BLaER1 (cell line): Measurements from ENCODE around the gene NSUN7.

Experiments
- H3K27ac ChIP-seq: shearing (Covaris generic); formaldehyde crosslinking; 2 replicates; pipeline ENCODE4 v1.8.1; 2022
- H3K27me3 ChIP-seq: shearing (Covaris generic); formaldehyde crosslinking; 2 replicates; pipeline ENCODE4 v1.8.1; 2022
- H3K36me3 ChIP-seq: shearing (Covaris generic); formaldehyde crosslinking; 2 replicates; pipeline ENCODE4 v1.8.1; 2022
- H3K4me1 ChIP-seq: shearing (Covaris generic); formaldehyde crosslinking; 2 replicates; pipeline ENCODE4 v1.8.1; 2022
- H3K4me2 ChIP-seq: shearing (Covaris generic); formaldehyde crosslinking; 2 replicates; pipeline ENCODE4 v1.8.1; 2022
- H3K4me3 ChIP-seq: shearing (Covaris generic); formaldehyde crosslinking; 2 replicates; pipeline ENCODE4 v1.8.1; 2022
- H3K9ac ChIP-seq: shearing (Covaris generic); formaldehyde crosslinking; 2 replicates; pipeline ENCODE4 v1.8.1; 2022
- H3K9me3 ChIP-seq: shearing (Covaris generic); formaldehyde crosslinking; 2 replicates; pipeline ENCODE4 v1.8.1; 2022
- H4K20me1 ChIP-seq: shearing (Covaris generic); formaldehyde crosslinking; 2 replicates; pipeline ENCODE4 v1.8.1; 2022
- Cebpa-rat ChIP-seq: shearing (Covaris generic); IDR thresholded peaks from 2 replicates; pipeline ENCODE4 v1.8.1; 2022

NSUN7 gene

DNA sequence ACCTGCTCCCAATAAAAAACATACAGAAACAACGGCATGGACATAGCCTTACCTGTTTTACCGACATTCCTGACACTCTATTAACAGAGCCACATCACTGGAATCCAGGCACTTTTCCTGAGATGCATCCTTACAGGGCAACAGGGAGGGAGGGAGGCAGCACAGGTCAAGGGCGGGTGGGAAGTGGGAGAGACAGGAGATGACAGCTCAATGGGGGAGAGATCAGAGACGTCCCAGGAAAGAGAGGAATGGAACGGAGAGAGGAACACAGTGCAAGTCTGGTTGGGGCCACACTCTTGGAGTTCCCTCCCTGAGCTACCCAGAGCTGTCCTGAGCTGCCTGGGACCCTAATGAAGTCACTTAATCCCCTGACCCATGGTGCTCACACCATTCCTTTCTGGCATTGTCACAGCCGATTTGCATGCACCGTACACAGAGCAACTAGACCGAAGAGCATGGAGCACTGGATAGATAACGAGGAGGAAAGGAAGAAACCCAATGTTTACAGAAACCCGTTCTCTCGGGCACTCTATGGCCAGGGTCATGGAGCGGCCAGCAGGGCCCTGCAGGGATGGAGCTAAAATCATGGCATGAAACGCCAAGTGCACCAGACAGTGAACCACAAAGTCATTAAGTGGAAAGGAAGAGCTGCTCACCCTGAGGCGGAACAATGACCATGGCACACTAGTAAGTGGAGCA lies 93.1 kb downstream of the NSUN7 start:
- peaks cover 6% of the 10 kb centered on the region; the same call in 1 of the 2 replicates for H3K36me3 ChIP-seq
- H4K20me1 ChIP-seq, result peaks cover 66% of the 10 kb centered on the region
- TF ChIP-seq Cebpa-rat, result no peak
- H3K27me3 ChIP-seq, result no peaks in the 10 kb centered on the region
- H3K4me1 ChIP-seq, result peaks cover 90% of the 10 kb centered on the region
- H3K9me3 ChIP-seq, result no peaks in the 10 kb centered on the region
- peak overlapping the region; percentile 77 for H3K27ac ChIP-seq
- H3K4me2 ChIP-seq, result peak overlapping the region; percentile 93
- peak overlapping the region; percentile 77 for H3K9ac ChIP-seq
- H3K4me3 ChIP-seq, result peak overlapping the region; percentile 60

DNA sequence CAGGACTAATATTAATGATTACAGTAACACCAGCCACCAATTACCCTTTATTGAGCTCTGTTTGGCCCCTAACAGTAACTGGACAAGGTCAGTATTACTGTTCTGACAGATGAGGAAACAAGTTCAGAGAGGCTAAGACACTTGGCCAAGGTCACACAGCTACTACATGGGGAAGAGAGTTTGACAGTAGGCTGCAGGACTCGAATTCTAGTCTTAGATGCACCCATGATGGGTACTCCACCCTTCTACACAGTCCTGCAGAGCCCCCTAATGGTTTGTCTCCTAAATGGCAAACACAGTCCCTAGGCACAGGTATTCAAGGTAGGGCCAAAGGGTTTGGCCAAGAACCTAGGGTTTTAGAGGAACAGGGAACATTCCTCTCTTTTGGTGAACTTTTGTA lies 93.9 kb downstream of the NSUN7 start:
- H3K36me3 ChIP-seq, result peaks cover 14% of the 10 kb centered on the region; the same call in 1 of the 2 replicates
- no peaks in the 10 kb centered on the region for H3K27me3 ChIP-seq
- peak overlapping the region; percentile 77 for H3K27ac ChIP-seq
- peak overlapping the region; percentile 60; the same call in 1 of the 2 replicates for H3K4me3 ChIP-seq
- peaks cover 94% of the 10 kb centered on the region for H3K4me1 ChIP-seq
- peak overlapping the region; percentile 18; the same call in 1 of the 2 replicates for H3K9ac ChIP-seq
- peak overlapping the region; percentile 93 for H3K4me2 ChIP-seq
- H4K20me1 ChIP-seq, result peaks cover 69% of the 10 kb centered on the region
- no peaks in the 10 kb centered on the region for H3K9me3 ChIP-seq
- no peak for TF ChIP-seq Cebpa-rat

DNA sequence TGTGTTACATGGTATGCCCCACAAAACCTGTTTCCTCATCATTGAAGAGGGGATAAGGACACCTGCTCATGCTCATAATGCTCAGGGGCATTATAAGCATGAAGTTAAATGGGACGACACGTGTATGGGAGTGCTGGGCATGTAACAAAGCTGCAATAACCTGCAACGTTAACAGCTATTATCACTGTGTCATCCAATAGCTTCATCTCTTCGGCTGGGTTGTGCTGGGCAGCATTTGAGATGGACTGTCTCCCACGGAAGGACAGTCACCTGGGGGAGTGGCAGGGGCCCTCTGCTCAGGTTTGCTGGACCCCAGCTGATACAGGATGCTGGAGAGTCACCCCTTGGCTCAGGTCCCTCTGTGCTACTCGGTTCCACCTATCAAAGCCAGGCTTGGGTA lies 94.5 kb downstream of the NSUN7 start:
- H3K36me3 ChIP-seq, result peaks cover 19% of the 10 kb centered on the region; the same call in 1 of the 2 replicates
- peak overlapping the region; percentile 18; the same call in 1 of the 2 replicates for H3K9ac ChIP-seq
- H3K27me3 ChIP-seq, result no peaks in the 10 kb centered on the region
- H3K4me2 ChIP-seq, result peak overlapping the region; percentile 93
- H3K4me1 ChIP-seq, result peaks cover 95% of the 10 kb centered on the region
- peaks cover 69% of the 10 kb centered on the region for H4K20me1 ChIP-seq
- H3K9me3 ChIP-seq, result no peaks in the 10 kb centered on the region
- H3K27ac ChIP-seq, result peak overlapping the region; percentile 77
- no peak overlapping the region for H3K4me3 ChIP-seq
- TF ChIP-seq Cebpa-rat, result no peak

DNA sequence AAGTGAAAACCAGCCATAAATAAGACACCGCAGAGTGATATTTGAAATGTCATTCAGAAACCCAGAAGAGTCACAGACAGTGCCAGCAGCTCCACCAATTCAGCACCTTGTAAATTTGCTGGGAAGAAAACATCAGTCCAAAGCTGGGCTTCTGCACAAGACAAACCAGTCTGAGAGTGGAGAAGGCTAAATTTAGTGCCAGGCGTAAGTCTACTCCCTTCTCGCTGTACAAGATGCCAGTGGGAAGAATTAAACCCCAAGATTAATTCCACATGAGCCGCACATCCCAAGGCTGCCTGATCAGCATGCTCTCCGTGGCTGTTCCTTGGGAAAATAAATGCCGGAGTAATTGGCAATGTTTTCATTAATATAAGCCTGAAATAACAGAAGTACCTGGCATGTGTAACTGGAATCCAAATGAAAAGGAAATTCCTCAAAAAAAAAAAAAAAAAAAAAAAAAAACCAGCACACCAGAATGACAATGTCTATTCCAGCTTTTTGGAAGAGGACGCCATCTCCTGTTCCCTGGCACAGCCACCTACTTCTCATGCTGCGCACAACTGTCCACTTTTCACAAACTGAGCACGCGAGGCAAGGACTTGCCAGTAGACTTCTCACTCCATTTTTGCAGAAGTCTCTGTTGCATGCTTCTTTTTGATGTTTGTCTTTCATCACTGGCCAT lies 95.5 kb downstream of the NSUN7 start:
- peak overlapping the region; percentile 44; the same call in 1 of the 2 replicates for H3K27ac ChIP-seq
- no peak overlapping the region for H3K4me3 ChIP-seq
- H3K27me3 ChIP-seq, result no peaks in the 10 kb centered on the region
- peak overlapping the region; percentile 93 for H3K4me2 ChIP-seq
- peaks cover 19% of the 10 kb centered on the region; the same call in 1 of the 2 replicates for H3K36me3 ChIP-seq
- no peak for TF ChIP-seq Cebpa-rat
- H3K9me3 ChIP-seq, result no peaks in the 10 kb centered on the region
- peaks cover 70% of the 10 kb centered on the region for H4K20me1 ChIP-seq
- no peak overlapping the region for H3K9ac ChIP-seq
- peaks cover 95% of the 10 kb centered on the region for H3K4me1 ChIP-seq

DNA sequence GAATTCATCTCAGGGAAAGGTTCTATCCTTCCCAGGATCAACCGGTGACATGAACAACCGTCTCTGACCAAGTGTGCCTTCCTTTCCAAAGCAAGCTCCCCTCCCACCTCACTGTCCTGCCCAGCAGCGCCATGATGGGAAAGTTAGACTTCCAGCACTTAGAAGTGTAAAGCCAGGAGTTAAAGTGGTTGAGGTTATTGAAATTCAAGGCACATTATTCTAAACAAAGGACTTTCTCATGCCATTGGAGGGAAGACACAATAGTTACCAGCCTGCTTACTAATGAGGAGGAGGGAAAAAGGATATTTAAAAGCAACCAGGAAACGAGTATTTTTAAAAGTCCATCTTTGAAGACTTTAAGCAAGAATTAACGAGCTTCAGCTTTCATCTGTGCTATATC lies 96.8 kb downstream of the NSUN7 start:
- Histone ChIP-seq H3K27ac (peak overlapping the region; percentile 45), H3K4me2 (peak overlapping the region; percentile 58), H3K36me3 (peaks cover 23% of the 10 kb centered on the region; the same call in 1 of the 2 replicates), H3K9ac (no peak overlapping the region), H3K9me3 (no peaks in the 10 kb centered on the region), H3K4me1 (peaks cover 95% of the 10 kb centered on the region), H4K20me1 (peaks cover 76% of the 10 kb centered on the region), H3K27me3 (no peaks in the 10 kb centered on the region), H3K4me3 (no peak overlapping the region)
- TF ChIP-seq Cebpa-rat, result no peak

DNA sequence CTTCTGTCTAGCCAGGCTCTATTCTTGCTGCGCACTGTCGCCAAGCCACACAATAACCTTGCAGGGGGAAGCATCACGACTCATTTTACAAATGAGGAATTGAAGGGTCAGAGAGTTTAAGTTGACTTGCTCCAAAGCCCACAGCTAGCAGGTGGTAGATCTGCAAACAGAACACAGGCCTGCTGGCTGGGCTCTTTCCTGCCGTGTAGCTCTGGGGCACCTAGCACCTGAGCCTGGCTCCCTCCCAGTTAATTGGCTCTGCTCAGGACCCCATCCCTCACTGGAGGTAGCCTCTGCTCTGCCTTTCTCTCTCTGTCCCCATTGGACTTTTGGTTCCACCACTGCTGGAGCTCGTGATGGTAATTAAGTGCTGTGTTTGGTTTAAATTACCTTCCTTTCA lies 98.5 kb downstream of the NSUN7 start:
- Histone ChIP-seq H3K4me1 (peaks cover 99% of the 10 kb centered on the region), H3K27ac (peak overlapping the region; percentile 54), H3K9ac (no peak overlapping the region), H3K4me2 (peak overlapping the region; percentile 58), H3K27me3 (no peaks in the 10 kb centered on the region), H3K9me3 (no peaks in the 10 kb centered on the region), H3K36me3 (peaks cover 38% of the 10 kb centered on the region), H4K20me1 (peaks cover 87% of the 10 kb centered on the region), H3K4me3 (no peak overlapping the region)
- no peak for TF ChIP-seq Cebpa-rat

DNA sequence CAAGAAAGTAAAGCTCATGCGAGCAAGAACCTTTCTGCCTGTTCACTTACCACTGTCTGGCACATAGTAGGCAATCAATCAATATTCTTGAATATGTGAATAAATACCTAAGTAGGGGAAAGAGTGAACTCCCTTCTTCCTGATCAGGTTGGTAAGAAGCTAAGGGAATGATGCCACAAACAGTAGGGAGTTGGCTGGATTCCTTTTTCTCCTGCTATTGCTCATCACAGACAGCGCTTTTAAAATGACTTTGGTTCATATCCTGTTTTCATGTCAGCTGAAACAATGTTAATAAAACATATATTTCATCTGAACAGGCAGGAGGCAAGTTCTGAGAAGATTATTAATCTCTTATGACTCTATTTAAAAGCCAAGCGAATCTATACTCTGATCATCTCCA lies 99.2 kb downstream of the NSUN7 start:
- peaks cover 45% of the 10 kb centered on the region for H3K36me3 ChIP-seq
- TF ChIP-seq Cebpa-rat, result no peak
- H4K20me1 ChIP-seq, result peaks cover 87% of the 10 kb centered on the region
- H3K4me2 ChIP-seq, result peak overlapping the region; percentile 58
- no peak overlapping the region for H3K9ac ChIP-seq
- no peaks in the 10 kb centered on the region for H3K9me3 ChIP-seq
- H3K4me3 ChIP-seq, result no peak overlapping the region
- peaks cover 99% of the 10 kb centered on the region for H3K4me1 ChIP-seq
- peak overlapping the region; percentile 54 for H3K27ac ChIP-seq
- no peaks in the 10 kb centered on the region for H3K27me3 ChIP-seq

DNA sequence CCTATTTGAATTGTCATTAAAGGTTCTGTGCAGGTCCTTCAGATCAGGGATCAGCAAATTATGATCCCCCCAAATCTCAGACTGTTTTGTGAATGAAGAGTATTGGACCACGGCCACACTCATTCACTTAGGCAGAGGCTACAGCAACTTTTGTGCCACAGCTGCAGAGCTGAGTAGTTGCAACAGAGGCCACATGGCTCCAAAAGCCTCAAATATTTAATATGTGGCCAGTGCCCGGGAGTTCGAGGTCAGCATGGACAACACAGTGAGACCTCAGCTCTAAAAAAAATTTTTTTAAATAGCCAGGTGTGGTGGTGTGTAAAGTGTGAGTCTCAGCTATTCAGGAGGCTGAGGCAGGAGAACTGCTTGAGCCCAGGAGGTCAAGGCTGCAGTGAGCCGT lies 100.7 kb downstream of the NSUN7 start:
- peak overlapping the region; percentile 58 for H3K4me2 ChIP-seq
- peak overlapping the region; percentile 11; the same call in 1 of the 2 replicates for H3K9ac ChIP-seq
- H3K9me3 ChIP-seq, result no peaks in the 10 kb centered on the region
- H3K4me1 ChIP-seq, result peaks cover 99% of the 10 kb centered on the region
- H3K27ac ChIP-seq, result peak overlapping the region; percentile 40
- peaks cover 57% of the 10 kb centered on the region for H3K36me3 ChIP-seq
- TF ChIP-seq Cebpa-rat, result no peak
- no peaks in the 10 kb centered on the region for H3K27me3 ChIP-seq
- H4K20me1 ChIP-seq, result peaks cover 87% of the 10 kb centered on the region
- H3K4me3 ChIP-seq, result no peak overlapping the region

DNA sequence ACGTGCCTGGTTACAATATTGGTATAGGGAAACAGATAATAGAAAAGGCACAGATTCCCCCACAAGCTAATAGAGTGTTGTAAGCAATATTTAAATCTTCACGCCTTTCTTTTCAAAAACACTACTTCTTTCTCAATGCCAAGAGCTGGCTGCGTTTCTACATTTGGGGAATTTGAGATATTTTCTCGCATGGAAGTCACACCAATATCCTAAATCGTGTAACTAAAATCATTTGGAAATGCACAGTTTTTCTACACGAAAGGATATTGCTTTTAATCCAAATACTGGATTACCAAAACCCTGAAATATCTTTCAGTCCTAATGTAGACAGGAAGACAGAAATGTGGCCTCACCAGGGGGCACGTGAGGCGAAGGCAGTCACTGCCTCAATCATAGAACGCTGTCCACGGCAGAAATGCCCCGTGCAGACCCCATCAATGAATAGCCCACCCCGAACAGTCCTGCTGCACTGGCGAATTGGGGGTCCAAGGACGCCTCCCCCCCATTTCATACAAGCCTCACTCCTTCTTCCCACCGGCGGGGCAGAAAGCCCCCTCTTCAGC lies 106.6 kb downstream of the NSUN7 start:
- H3K4me3 ChIP-seq, result peak overlapping the region; percentile 93
- H3K27ac ChIP-seq, result peak overlapping the region; percentile 93
- TF ChIP-seq Cebpa-rat, result no peak
- H3K36me3 ChIP-seq, result peaks cover 34% of the 10 kb centered on the region
- peaks cover 34% of the 10 kb centered on the region; the same call in 1 of the 2 replicates for H4K20me1 ChIP-seq
- no peaks in the 10 kb centered on the region for H3K27me3 ChIP-seq
- H3K4me1 ChIP-seq, result peaks cover 70% of the 10 kb centered on the region
- peak overlapping the region; percentile 91 for H3K4me2 ChIP-seq
- no peaks in the 10 kb centered on the region for H3K9me3 ChIP-seq
- H3K9ac ChIP-seq, result peak overlapping the region; percentile 95
